HG02938 (cell line): ENCODE data around the gene CHP2.
"Not testable (repeated sequence)": the region's sequence is repeated elsewhere in the genome, so short reads cannot be mapped to it uniquely, and the experiment has no call there.

Source experiments
- ATAC-seq: cut with Tn5 transposase; IDR thresholded peaks from one replicate; pipeline ENCODE4 v1.9.1; 2021; ENCODE audit warnings: mild to moderate bottlenecking, moderate library complexity; ENCODE audit not compliant: unreplicated experiment

The CHP2 gene

DNA sequence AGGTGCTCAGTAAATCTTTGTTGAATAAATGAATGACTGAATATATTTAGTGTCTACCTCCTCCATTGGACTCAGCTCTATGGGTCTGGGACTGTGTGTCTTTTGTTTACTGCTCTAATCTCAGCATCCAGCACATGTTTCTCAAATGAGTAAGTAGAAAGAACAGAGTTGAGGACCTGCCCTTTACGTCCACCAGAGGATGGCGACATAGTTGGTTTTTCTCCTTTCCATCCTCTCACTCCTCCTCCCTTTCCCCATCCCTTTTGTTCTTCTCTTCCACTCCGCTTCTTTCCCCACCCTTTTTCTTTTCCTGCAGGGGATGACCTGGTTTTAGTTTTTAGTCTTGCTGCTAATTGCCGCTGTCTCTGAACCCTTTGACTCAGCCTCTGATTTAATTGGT lies 12.1 kb upstream of the CHP2 start:
- ATAC-seq: no peak

DNA sequence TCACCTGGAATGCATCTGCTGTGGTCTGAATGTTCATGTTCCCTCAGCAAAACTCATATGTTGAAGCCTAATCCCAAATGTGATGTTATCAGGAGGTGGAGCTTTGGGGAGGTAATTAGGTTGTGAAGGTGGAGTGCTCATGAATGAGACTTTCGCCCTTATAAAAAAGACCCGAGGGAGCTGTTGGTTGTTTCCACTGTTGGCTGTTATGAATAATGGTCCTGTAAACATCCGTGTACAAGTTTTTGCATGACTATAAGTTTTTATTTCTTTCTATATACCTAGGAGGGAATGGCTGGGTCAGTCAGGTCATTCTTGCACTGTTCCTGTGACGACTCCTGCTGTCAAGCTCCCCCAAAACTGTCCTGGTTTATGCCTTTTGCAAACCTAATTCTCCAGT lies 9.6 kb upstream of the CHP2 start:
- ATAC-seq: no peak

DNA sequence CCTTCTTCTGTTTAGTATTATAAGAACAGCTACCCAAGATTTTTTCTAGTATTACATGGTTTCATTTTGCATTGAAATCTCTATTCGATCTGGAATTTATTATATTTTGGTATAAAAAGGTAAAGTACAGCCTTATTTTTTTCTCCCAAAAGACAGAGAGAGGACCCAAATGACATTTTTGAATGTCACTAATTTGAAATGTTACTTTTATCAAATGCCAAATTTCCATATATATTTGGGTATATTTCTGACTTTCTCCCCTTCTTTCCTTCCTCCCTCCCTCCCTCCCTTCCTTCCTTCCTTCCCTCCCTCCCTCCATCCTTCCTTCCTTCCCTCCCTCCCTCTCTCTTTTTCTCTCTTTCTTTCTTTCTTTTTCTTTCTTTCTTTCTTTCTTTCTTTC lies 6.2 kb upstream of the CHP2 start:
- no peak for ATAC-seq

DNA sequence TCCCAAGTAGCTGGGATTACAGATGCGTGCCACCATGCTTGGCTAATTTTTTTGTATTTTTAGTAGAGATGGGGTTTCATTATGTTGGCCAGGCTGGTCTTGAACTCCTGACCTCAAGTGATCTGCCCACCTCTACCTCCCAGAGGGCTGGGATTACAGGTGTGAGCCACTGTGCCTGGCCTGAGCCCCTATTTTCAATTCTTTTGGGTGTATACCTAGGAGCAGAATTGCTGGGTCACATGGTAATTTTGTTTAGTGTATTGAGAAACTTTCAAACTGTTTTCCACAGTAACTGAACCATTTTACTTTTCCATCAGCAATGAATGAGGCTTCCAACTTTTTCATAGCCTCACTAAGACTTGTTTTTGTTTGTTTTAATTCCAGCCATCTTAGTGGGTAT lies 3.8 kb upstream of the CHP2 start:
- ATAC-seq: not testable (repeated sequence)

DNA sequence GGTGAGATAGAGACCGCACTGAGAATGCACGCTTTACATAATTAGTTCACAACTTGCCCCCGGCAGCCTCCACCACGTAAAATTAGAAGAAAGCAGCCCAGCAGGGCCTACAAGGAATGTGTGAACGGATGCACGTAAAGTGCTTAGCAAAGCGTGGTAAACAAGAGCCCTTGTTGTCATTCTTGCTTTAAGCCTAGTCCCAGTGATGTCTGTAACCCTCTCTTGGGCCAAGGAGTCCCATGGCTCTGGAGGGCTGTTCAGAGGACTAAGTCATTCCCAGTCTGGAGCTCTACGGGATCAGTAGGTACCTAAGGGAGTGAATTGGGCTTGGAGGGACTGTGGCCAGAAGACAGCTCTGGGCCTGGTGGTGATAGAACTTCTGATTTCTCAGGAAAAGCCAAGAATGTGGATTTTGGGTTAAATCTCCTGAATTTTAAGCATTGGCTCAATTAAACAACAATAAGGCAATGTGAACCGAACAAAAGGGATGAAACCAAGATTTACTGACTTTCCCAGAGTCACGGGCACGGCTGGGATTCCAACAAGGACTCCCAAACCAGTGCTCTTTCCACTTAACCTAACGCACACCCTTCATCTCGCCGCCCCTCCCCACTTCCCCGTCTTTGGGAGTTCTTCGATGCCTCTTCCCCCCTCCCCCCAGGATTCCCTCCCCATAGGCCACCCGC lies 775 bp upstream of the CHP2 start:
- ATAC-seq: no peak

DNA sequence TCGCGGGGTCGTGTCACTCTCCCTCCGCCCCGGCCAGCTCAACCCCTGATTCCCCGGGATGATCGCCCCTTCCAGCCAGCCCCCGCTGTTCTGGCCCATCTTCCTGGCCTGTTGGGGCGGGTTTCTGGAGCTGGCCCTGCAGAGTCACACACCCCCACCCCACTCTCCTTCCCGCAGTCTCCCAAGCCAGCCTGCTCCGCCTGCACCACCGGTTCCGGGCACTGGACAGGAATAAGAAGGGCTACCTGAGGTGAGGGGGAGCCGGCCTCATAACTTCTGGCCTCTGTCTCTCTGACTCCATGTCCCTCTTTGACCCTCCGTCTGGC lies 621 bp downstream of the CHP2 start:
- ATAC-seq: no peak

DNA sequence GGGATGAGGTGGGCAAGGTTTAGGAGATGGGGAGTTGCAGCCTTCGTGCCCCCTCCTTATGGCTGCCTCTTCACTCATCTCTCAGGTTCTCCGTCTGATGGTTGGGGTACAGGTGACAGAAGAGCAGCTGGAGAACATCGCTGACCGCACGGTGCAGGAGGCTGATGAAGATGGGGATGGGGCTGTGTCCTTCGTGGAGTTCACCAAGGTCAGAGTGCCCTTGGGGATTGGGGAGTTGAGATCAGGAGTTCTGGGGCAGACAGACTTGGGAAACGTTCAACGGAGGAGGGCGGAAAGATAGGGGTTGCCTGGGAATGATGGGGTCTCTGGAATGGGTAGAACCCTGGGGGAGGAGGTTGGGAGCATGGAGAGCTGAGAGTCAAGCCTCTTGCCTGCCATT lies 2.3 kb downstream of the CHP2 start:
- ATAC-seq: no peak

DNA sequence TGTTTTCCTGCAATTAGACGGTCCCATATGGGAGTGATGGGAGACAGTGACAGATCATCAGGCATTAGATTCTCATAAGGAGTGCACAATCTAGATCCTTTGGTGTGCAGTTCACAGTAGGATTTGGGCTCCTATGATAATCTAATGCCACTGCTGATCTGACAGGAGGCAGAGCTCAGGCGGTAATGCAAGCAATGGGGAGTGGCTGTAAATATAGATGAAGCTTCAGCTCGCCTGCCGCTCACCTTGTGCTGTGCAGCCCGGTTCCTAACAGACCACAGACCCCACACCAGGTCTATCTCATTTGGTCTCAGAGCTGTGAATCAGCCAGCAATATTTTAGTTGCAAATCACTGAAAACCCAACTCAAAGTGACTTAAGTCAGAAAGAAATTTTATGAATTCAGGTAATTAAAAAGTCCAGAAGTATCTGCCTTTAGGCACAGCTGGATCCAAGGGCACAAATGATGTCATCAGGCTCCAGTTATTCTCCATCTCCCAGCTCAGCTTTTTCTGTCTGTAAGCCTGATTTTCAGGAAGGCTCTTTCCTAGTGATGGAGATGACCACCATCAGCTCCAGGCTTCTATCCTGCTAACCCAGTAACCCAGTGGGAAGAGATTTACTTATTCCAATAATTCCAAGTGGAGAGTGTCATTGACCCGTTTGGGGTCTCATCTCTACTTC lies 3.3 kb downstream of the CHP2 start:
- no peak for ATAC-seq

DNA sequence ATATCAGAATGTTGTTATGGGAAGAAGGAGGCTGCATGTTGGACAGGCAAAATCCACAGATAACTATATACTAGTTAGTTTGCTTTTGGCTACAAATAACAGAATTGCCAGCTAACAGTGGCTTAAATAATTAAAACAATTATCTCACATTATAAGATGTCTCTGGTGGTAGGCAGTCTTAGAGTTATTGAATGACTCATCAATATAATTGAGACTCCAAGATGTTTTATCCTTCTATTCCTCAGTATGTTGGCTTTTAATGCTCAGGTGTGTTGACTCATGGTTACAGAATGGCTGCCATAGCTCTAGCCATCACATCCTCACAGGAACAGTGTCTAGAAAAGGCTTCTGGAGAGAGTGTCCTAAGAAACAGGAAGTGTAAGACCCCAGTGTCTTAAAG lies 11.1 kb downstream of the CHP2 start:
- ATAC-seq: no peak

DNA sequence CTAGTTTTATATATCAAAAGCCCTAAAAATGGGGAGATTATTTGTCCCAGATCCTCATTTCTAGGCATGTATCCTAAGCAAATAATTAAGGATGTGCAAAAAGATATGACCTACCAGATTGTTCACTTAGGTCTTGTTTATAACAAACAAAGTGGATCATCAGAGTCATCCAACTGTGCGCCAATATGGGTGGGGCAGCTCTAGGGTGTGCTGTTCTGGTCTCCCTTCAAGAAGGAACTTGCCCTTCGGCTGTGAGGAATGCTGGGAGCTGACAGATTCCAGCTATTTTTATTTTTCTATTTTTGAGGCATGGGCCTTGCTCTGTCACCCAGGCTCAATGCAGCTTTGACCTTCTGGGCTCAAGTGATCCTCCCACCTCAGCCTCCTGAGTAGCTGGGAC lies 13.8 kb downstream of the CHP2 start:
- no peak for ATAC-seq

DNA sequence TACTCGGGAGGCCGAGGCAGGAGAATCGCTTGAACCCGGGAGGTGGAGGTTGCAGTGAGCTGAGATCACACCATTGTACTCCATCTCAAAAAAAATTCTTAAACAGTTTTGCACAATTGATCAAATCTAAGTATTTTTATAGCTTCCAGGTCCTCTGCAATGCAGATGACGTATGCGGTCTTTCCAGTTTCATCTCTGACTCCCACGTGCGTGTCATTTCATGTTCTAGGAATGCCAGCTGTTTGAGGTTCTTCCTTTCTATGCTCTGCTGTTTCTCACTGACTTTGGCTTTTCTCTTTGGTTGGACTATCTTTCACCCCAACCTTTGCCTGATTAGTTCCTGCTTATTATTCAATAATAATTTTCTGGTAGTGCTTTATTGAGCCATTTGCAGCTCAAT lies 16.2 kb downstream of the CHP2 start:
- no peak for ATAC-seq

DNA sequence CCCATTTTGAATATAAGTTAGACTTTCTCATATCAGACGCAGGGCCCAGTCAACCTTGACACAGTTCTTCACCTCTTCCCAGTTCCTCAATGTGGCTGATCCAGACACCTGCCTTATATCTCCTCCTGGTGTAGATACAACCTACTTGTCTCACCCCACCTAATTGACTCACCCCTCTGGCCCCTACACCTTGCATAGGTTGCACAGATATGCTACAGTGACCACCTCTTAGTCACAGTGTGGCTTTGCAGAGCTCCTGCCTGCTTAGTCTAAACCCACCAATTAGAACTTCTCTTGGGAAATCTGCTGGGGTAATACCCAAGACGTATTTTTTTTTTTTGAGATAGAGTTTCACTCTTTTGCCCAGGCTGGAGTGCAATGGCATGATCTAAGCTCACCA lies 16.8 kb downstream of the CHP2 start:
- no peak for ATAC-seq

DNA sequence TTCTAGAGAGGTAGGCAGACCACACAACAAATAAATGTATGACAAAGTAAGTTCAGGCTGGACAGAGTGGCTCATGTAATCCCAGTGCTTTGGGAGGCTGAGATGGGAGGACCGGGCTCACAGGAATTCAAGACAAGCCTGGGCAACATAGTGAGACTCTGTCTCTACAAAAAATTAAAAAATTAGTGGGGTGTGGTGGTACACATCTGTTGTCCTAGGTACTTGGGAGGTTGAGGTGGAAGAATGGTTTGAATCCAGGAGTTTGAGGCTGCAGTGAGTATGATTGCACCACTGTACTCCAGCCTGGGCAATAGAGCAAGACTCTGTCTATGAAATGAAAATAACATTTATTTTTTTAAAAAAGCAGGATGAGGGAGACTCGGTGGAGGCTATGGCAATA lies 18.5 kb downstream of the CHP2 start:
- ATAC-seq: no peak

DNA sequence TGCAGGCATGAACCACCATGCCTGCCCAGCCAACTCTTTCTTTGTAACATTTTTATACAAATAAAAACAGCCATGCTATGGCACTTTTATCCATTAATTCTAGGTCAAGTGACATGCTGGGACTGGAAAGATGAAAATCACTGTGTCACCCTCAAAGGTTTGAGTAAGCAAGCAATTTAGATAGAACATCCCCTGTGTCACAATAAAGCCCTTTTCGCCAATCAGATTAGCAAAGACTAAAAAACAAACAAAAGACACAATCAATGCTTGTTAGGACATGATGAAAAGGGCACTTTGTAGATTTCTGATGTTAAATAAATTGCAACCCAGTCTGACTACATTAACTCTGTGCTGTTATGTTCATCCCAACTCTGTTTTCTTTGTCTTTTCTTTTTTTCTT lies 26.4 kb downstream of the CHP2 start:
- ATAC-seq: no peak

DNA sequence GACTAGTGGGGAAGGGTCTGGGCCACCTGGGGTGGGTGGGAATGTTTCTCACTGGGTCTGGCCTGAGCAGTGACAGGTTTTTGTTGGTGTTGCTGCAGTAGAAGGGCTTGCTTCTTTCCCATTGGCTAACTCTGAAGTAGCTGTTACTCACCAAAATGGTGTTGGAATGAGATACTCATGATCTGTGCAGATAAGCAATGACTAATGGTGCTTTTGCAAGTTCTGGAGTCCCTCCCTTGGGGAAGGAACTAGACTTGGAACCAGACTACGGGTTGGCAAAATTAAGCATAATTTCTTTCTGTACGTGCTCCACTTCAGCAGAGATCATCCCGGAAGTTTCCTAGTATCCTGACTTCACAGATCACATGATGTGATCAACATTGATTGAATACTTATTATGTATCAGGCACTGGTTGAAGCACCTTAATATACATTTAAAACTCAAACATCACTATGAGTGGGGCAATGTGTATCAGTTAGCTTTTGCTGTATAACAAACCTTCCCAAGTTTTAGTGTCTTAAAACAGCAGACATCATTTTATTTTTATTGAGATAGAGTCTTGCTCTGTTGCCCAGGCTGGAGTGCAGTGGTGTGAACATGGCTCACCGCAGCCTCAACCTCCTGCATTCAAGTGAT lies 30.1 kb downstream of the CHP2 start:
- no peak for ATAC-seq

DNA sequence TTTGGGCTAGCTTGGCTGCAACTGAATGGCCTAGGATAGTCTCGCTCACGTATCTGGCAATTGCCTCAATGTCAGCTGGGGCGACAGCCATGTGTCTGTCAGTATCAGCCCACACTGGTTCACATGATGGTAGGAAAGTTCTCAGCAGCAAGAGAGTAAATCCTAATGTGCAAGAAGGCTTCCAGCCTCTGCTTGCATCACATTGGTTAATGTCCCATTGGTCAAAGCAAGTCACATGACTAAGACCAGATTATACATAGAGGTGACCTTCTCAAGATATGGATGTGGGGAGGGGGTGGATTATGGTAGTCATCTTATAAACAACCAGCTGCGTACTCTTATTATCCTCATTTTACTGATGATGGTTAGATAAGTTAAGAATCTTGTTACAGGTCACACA lies 31.0 kb downstream of the CHP2 start:
- ATAC-seq: no peak

DNA sequence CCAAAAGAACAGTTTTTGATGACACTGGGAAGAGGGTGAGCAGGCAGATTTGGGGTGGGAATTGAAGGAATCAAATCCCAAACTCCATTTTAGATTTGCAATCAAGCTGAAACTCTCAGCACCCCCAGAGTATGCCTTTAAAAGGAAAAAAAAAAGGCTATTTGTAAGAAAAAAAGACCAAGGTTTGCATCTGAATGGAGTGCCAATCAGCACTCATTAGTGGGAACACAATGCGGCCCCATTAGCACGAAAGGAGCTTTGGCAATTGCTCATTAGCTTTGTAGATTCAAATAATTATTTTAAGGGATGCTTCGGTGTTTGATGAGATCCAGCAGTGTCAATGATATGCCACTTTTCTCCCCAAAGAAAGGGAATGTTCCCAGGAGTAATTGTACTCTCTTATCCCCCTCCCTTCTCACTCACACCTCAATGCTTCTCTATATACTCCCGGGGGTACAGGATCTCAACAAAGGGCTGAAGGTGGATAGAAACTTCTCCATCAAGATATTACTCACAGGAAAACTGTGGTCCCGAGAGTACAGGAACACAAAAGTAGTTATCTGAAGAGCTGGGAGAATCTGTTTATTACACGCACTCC lies 32.2 kb downstream of the CHP2 start:
- no peak for ATAC-seq

DNA sequence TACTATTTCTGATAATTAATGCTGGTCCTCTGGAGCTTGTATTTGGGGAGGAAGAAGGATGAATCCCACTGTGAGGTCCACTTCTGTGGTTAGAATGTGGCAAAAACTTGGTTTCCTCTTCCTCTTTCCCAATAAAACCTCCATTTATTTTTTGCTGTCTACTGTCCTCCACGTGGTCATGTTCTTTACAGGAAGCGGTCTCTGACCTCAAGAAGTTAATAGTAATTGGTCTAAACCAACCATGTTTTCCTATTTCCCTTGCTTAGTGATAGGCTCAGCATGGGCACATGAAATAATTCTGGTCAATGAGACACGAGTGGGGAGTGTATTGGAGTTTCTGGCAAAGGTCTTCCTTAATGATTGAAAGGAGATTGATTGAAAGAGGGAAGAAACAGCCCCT lies 33.9 kb downstream of the CHP2 start:
- ATAC-seq: no peak

DNA sequence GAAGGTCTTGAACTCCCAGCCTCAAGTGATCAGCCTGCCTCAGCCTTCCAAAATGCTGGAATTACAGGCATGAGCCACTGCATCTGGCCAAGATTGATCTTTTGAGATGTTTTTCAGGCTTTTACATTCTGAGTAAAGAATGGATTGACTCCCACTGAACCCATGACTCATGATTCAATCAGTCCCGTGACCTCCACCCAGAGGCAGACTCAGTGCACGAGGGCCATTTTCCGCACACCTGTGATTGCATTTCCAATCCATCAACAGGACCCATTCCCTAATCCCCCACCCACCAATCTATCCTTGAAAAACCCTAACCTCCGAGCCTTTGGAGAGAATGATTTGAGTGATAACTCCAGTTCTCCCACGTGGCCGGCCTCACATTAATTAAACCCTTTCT lies 40.6 kb downstream of the CHP2 start:
- no peak for ATAC-seq

DNA sequence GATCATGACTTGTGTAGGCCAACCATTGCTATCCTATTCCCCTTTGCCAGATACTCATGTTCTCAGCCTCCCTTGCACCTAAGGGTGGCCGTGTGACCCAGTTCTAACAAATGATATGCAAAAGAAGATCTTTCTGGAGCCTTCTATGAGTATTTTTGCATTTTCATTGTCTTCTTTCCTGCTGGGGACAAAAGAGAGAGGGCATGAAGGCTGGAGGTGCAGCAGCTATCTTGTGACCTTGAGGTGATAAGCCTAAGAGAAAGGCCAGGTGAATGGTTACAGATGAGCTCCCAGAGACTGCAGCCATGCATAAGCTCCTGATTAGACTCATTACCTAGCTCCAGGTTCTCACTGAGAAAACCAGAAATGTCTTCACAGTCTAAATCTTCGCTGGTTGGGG lies 42.1 kb downstream of the CHP2 start:
- no peak for ATAC-seq

DNA sequence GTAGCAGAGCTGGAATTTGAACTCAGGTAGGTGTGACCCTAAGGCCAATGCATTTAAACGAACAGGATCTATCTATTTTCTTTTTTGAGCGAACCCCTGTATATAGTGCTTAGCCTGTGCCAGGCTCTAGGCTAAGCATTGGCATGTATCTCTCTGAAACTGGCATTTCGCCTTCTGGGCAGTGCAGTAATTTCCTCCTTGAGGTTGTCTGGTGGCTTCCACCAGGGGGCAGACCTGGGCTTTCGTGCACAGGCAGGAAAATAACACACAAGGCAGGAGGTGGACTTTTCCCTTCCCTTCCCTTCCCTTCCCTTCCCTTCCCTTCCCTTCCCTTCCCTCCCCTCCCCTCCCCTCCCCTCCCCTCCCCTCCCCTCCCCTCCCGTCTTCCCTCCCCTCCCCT lies 46.6 kb downstream of the CHP2 start:
- ATAC-seq: no peak

DNA sequence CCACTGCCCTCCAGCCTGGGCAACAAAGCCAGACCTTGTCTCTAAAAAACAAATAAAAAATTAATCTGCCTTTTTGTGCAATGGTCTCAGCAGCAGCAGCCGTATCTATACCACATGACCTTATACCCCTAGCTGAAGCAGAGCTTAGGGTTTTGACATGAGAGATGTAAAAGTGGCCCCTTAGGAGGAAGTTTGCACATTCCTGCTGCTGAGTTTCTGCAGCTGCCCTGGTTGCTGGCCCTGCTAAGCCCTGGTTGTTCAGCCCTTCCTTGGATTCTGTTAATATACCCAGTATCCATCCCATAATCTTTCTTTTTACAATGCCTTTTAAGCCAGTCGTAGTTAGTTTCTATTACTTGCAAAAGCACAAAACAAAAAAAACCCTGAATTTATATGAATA lies 48.0 kb downstream of the CHP2 start:
- no peak for ATAC-seq
